Neural crest cell (in vitro differentiated cells): ENCODE measurements around the gene FAH. TPM values are rescaled to one million over a fixed set of nuclear protein-coding genes. Genes with fewer than 3 reads are reported as not detected.

Experiments
- DNase-seq: peaks from one replicate; pipeline ENCODE4 v3.0.0; 2021; ENCODE audit warnings: low read depth, mixed read lengths, low spot score
- H3K27ac Mint-ChIP-seq: one replicate; pipeline ENCODE4 v1.8.0; 2021; ENCODE audit warnings: mild to moderate bottlenecking, mixed read lengths; ENCODE audit not compliant: unreplicated experiment
- H3K27me3 Mint-ChIP-seq: 2 replicates; pipeline ENCODE4 v1.8.0; 2021; ENCODE audit warnings: low read depth, mild to moderate bottlenecking, mixed read lengths
- H3K36me3 Mint-ChIP-seq: 2 replicates; pipeline ENCODE4 v1.8.0; 2021; ENCODE audit warnings: low read depth, mild to moderate bottlenecking, mixed read lengths
- H3K4me1 Mint-ChIP-seq: 2 replicates; pipeline ENCODE4 v1.8.0; 2021; ENCODE audit warnings: mixed read lengths
- H3K4me3 Mint-ChIP-seq: one replicate; pipeline ENCODE4 v1.8.0; 2021; ENCODE audit warnings: mild to moderate bottlenecking, mixed read lengths
- H3K9me3 Mint-ChIP-seq: 2 replicates; pipeline ENCODE4 v1.8.0; 2021; ENCODE audit warnings: mixed read lengths
- total RNA-seq: library from RNA; stranded (reverse); gene quantifications from 2 replicates; pipeline ENCODE4 v1.2.1, GENCODE V29; 2021
- TF ChIP-seq, protein P1 (sequence below): fragments of 200-600 bp; sonication (generic); conservative IDR thresholded peaks from 2 replicates; pipeline ENCODE4 v1.5.0; 2021; ENCODE audit warnings: antibody characterized with exemption, mild to moderate bottlenecking

FAH gene
- total RNA-seq, 1 donor from 2014 or later = 21.1 TPM

DNA sequence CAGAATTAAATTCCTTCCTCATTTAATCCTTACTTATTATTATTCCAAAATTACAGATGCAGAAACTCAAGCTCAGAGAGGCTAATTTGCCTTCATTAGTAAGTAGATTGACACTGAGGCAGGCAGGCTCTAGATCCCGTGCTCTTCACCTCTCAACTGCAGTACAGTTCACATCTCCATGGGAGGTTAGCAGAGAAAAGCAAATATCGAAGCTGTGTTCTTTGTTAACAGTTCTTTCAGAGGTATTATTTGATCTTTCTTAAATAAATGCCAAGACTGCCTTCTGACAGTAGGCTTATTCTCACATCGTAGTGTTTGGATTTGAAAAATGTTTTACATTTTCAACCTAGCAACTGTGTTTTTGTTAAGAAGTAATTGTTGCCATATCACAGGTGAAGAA is 15.9 kb upstream of the FAH start:
- no peak for DNase-seq
- no peak overlapping the region for H3K4me3 Mint-ChIP-seq
- TF ChIP-seq, protein P1, sequence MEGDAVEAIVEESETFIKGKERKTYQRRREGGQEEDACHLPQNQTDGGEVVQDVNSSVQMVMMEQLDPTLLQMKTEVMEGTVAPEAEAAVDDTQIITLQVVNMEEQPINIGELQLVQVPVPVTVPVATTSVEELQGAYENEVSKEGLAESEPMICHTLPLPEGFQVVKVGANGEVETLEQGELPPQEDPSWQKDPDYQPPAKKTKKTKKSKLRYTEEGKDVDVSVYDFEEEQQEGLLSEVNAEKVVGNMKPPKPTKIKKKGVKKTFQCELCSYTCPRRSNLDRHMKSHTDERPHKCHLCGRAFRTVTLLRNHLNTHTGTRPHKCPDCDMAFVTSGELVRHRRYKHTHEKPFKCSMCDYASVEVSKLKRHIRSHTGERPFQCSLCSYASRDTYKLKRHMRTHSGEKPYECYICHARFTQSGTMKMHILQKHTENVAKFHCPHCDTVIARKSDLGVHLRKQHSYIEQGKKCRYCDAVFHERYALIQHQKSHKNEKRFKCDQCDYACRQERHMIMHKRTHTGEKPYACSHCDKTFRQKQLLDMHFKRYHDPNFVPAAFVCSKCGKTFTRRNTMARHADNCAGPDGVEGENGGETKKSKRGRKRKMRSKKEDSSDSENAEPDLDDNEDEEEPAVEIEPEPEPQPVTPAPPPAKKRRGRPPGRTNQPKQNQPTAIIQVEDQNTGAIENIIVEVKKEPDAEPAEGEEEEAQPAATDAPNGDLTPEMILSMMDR = no peak
- no peak overlapping the region for H3K27ac Mint-ChIP-seq
- no peaks in the 10 kb centered on the region for H3K9me3 Mint-ChIP-seq
- H3K27me3 Mint-ChIP-seq = no peaks in the 10 kb centered on the region
- peaks cover 11% of the 10 kb centered on the region for H3K36me3 Mint-ChIP-seq
- H3K4me1 Mint-ChIP-seq = no peaks in the 10 kb centered on the region

GRCh38 chr15:80138961-80139360 is 13.8 kb upstream of the FAH start:
- Mint-ChIP-seq H3K36me3 (peaks cover 11% of the 10 kb centered on the region), H3K4me3 (no peak overlapping the region), H3K27ac (no peak overlapping the region), H3K4me1 (no peaks in the 10 kb centered on the region), H3K27me3 (no peaks in the 10 kb centered on the region), H3K9me3 (no peaks in the 10 kb centered on the region)
- no peak for DNase-seq
- TF ChIP-seq, protein P1 = no peak

- DNase-seq = no peak
- peaks cover 3% of the 10 kb centered on the region for H3K36me3 Mint-ChIP-seq
These were observed 11.9 kb upstream of the FAH start for GRCh38 chr15:80140909-80141308.

DNA sequence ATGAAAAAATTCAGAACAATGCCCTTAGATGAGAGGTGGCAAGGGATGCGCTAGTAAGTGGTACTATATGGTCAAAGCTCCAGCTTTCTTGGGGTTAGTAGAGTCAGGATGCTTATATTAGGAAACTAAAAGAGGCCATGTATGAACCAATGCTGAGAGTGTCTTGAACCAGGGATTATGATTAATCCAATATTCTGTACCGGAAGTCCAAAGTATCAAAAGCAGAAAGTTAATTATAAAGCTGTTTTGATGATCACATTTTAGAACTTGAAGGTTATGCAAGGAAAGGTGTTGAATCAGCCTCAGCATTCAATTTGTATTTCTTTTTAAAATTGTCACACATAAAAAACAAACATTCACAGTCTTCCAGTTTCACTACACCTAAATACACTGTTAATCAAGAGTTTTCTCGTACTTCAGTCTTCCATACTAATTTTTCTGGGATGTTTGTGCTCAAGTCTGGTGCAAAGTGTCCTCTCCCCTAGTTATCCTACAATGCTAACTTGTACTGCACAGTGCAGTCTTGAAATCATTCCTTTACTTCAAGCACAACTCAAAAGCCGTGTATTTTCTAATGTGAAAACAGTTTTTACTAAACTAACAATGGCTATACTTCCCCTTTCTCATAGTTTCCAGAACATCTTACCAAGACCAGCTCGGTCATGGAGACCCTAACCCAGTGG is 10.7 kb upstream of the FAH start:
- no peaks in the 10 kb centered on the region for H3K4me1 Mint-ChIP-seq
- no peak overlapping the region for H3K4me3 Mint-ChIP-seq
- no peak for DNase-seq

More at GRCh38 chr15:80140909-80141308, 11.9 kb upstream of the FAH start:
- Mint-ChIP-seq H3K4me1 (no peaks in the 10 kb centered on the region), H3K4me3 (no peak overlapping the region), H3K27ac (no peak overlapping the region), H3K9me3 (no peaks in the 10 kb centered on the region), H3K27me3 (no peaks in the 10 kb centered on the region)
- TF ChIP-seq, protein P1 = no peak

GRCh38 chr15:80142646-80143045 is 10.2 kb upstream of the FAH start:
- Mint-ChIP-seq H3K27ac (no peak overlapping the region), H3K4me3 (no peak overlapping the region), H3K36me3 (peaks cover 3% of the 10 kb centered on the region), H3K4me1 (no peaks in the 10 kb centered on the region), H3K9me3 (peaks cover 3% of the 10 kb centered on the region), H3K27me3 (no peaks in the 10 kb centered on the region)
- TF ChIP-seq, protein P1 = no peak
- no peak for DNase-seq

More for the DNA sequence above, 10.7 kb upstream of the FAH start:
- H3K36me3 Mint-ChIP-seq = peaks cover 3% of the 10 kb centered on the region
- H3K27ac Mint-ChIP-seq = no peak overlapping the region
- H3K9me3 Mint-ChIP-seq = peaks cover 3% of the 10 kb centered on the region
- TF ChIP-seq, protein P1 = no peak
- H3K27me3 Mint-ChIP-seq = no peaks in the 10 kb centered on the region
